PC-3 (cell line): ENCODE data around the gene NLGN1.

Source experiments
- EZH2 ChIP-seq: fragments of 300-600 bp; sonication (generic); IDR thresholded peaks from one replicate; pipeline ENCODE4 v1.6.1; 2017; ENCODE audit warnings: antibody characterized with exemption, mild to moderate bottlenecking, low read length; ENCODE audit not compliant: unreplicated experiment
- EZH2phosphoT487 ChIP-seq: fragments of 300-600 bp; sonication (generic); IDR thresholded peaks from 2 replicates; pipeline ENCODE4 v1.6.1; 2018; ENCODE audit warnings: mild to moderate bottlenecking, antibody characterized with exemption, low read length, borderline replicate concordance
- TF ChIP-seq, protein P1 (sequence below): fragments of 300-600 bp; sonication (generic); conservative IDR thresholded peaks from 2 replicates; pipeline ENCODE4 v1.5.1; 2017; ENCODE audit warnings: antibody characterized with exemption, low read depth, mild to moderate bottlenecking, low read length

DNA sequence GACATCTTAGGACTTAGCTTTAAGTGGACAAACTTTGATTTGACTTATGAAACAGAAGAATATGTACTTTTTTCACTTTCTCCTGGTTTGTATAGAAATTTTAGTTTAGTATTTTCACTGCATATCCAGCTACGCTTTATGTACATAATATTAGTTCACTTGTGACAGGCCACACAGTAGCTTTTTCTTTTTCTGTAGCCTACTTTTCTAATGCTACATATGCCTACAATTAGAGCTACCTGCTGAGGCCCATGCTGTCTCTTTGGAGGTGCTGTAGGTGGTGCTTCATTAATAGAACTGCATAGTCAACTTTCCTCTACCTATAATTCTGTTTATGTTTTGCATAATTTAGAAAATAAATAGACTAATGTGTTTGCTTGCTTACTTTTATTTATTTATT is 191.6 kb downstream of the NLGN1 start:
- TF ChIP-seq EZH2 (no peak), EZH2phosphoT487 (no peak)
- TF ChIP-seq, protein P1, sequence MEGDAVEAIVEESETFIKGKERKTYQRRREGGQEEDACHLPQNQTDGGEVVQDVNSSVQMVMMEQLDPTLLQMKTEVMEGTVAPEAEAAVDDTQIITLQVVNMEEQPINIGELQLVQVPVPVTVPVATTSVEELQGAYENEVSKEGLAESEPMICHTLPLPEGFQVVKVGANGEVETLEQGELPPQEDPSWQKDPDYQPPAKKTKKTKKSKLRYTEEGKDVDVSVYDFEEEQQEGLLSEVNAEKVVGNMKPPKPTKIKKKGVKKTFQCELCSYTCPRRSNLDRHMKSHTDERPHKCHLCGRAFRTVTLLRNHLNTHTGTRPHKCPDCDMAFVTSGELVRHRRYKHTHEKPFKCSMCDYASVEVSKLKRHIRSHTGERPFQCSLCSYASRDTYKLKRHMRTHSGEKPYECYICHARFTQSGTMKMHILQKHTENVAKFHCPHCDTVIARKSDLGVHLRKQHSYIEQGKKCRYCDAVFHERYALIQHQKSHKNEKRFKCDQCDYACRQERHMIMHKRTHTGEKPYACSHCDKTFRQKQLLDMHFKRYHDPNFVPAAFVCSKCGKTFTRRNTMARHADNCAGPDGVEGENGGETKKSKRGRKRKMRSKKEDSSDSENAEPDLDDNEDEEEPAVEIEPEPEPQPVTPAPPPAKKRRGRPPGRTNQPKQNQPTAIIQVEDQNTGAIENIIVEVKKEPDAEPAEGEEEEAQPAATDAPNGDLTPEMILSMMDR = no peak
